GM12878 (cell line): ENCODE results near the gene TMEM266. TPM values are rescaled to one million over a fixed set of nuclear protein-coding genes. Genes with fewer than 3 reads are reported as not detected.

Source experiments
- ASH2L ChIP-seq: fragments of 300-600, 200-600 bp; sonication (generic); IDR thresholded peaks from 2 replicates; pipeline ENCODE4 v1.6.1; 2017; ENCODE audit warnings: low read depth, mild to moderate bottlenecking, borderline replicate concordance
- BACH1 ChIP-seq: fragments of 450-650 bp; IDR thresholded peaks from 2 replicates; pipeline ENCODE4 v1.6.1; 2017; ENCODE audit warnings: mild to moderate bottlenecking, borderline replicate concordance
- EED ChIP-seq: sonication (generic); IDR thresholded peaks from 2 replicates; pipeline ENCODE4 v1.6.1; 2016; ENCODE audit warnings: antibody characterized with exemption, low read depth
- EP300 ChIP-seq, 2 experiments: fragments of 150-350 bp in 1 of 2; IDR thresholded peaks; 2 replicates each; pipeline ENCODE4 v1.6.1; 2011 to 2012; ENCODE audit warnings: low read depth in 2 of 2, low read length in 2 of 2, borderline replicate concordance in 1 of 2, improper control_type of control experiment in 1 of 2, inconsistent platforms in 1 of 2; ENCODE audit not compliant: control insufficient read depth in 1 of 2
- ESRRA ChIP-seq: IDR thresholded peaks from 2 replicates; pipeline ENCODE4 v1.6.1; 2012; ENCODE audit warnings: mild to moderate bottlenecking, low read length, improper control_type of control experiment
- ETV6 ChIP-seq, 2 experiments: fragments of 450-650 bp in 1 of 2; IDR thresholded peaks in 1 of 2; conservative IDR thresholded peaks in 1 of 2; 2 replicates each; pipeline ENCODE4 v1.6.1; 2014; ENCODE audit warnings: antibody characterized with exemption in 1 of 2, borderline replicate concordance in 1 of 2, low read depth in 1 of 2, mild to moderate bottlenecking in 1 of 2, moderate library complexity in 1 of 2
- HCFC1 ChIP-seq: fragments of 150-350 bp; IDR thresholded peaks from 2 replicates; pipeline ENCODE4 v1.6.1; 2014; ENCODE audit warnings: low read length
- HDAC2 ChIP-seq: fragments of 200-600 bp; sonication (generic); IDR thresholded peaks from 2 replicates; pipeline ENCODE4 v1.6.1; 2017
- NFIC ChIP-seq: IDR thresholded peaks from 2 replicates; pipeline ENCODE4 v1.6.1; 2012; ENCODE audit warnings: low read depth, mild to moderate bottlenecking, inconsistent platforms, low read length, moderate library complexity
- POU2F2 ChIP-seq: IDR thresholded peaks from 3 replicates; pipeline ENCODE4 v1.6.1; 2011; ENCODE audit warnings: low read depth, mild to moderate bottlenecking, low read length, borderline replicate concordance
- RB1 ChIP-seq: fragments of 450-650 bp; formaldehyde crosslinking; IDR thresholded peaks from 2 replicates; pipeline ENCODE4 v1.6.1; 2017; ENCODE audit warnings: mild to moderate bottlenecking, borderline replicate concordance
- SP1 ChIP-seq: IDR thresholded peaks from one replicate; pipeline ENCODE4 v1.6.1; 2011; ENCODE audit warnings: low read depth, low read length
- SUPT20H ChIP-seq: IDR thresholded peaks from 2 replicates; pipeline ENCODE4 v1.6.1; 2011; ENCODE audit warnings: low read depth, mild to moderate bottlenecking, low read length, moderate library complexity, borderline replicate concordance; ENCODE audit not compliant: control insufficient read depth
- TBL1XR1 ChIP-seq: IDR thresholded peaks from 2 replicates; pipeline ENCODE4 v1.6.1; 2012; ENCODE audit warnings: low read depth, low read length, improper control_type of control experiment
- TCF12 ChIP-seq: IDR thresholded peaks from 2 replicates; pipeline ENCODE4 v1.6.1; 2011; ENCODE audit warnings: low read depth, mild to moderate bottlenecking, low read length
- YY1 ChIP-seq: IDR thresholded peaks from 2 replicates; pipeline ENCODE4 v1.6.1; 2011; ENCODE audit warnings: low read depth, mild to moderate bottlenecking, low read length
- polyA plus RNA-seq, 11 experiments: library from polyadenylated mRNA; depleted of rRNA in 4 of 11; unstranded in 6 of 11; stranded (reverse) in 5 of 11; fragments of >200 nt; fragmentation: Nextera tagmentation in 4 of 11; fragmentation: Illumina TruSeq in 1 of 11; extraction: Ambion mirVana in 4 of 11; extraction: Trizol in 1 of 11; gene quantifications; 1 replicate in 1 of 11; 2 replicates in 10 of 11; pipeline versions ENCODE4 v1.2.1 to v1.2.3, GENCODE V29; 2011 to 2016; ENCODE audit warnings: inconsistent platforms in 2 of 11, missing spikeins in 2 of 11, low read depth in 1 of 11
- total RNA-seq, 4 experiments: library from RNA; depleted of rRNA in 3 of 4; stranded (reverse); fragments of >200 nt in 3 of 4; fragmentation: Illumina TruSeq in 1 of 4; extraction: Trizol in 1 of 4; gene quantifications; 2 replicates each; pipeline versions ENCODE4 v1.2.1 to v1.2.3, GENCODE V29; 2013 to 2021
- TF ChIP-seq, protein P1 (sequence below): fragments of 450-650 bp; IDR thresholded peaks from 2 replicates; pipeline ENCODE4 v1.6.1; 2016; ENCODE audit warnings: mild to moderate bottlenecking
- TF ChIP-seq, protein P2 (sequence below): fragments of 450-650 bp; formaldehyde crosslinking; IDR thresholded peaks from 2 replicates; pipeline ENCODE4 v1.5.0; 2022; ENCODE audit warnings: mild to moderate bottlenecking, missing genetic modification characterization
- TF ChIP-seq, protein P3 (sequence below): IDR thresholded peaks from 2 replicates; pipeline ENCODE4 v1.6.1; 2011; ENCODE audit warnings: mild to moderate bottlenecking, low read depth, low read length, moderate library complexity; ENCODE audit not compliant: insufficient replicate concordance
- TF ChIP-seq, protein P4 (sequence below): IDR thresholded peaks from 2 replicates; pipeline ENCODE4 v1.6.1; 2012; ENCODE audit warnings: mild to moderate bottlenecking, low read depth, low read length

TMEM266 gene
- total and polyA plus RNA-seq, 10 of the 15 experiments (the other 5 are each of a cell fraction or from before 2014, with no cell fraction given): 0.11 to 0.70 (median 0.39) TPM

DNA sequence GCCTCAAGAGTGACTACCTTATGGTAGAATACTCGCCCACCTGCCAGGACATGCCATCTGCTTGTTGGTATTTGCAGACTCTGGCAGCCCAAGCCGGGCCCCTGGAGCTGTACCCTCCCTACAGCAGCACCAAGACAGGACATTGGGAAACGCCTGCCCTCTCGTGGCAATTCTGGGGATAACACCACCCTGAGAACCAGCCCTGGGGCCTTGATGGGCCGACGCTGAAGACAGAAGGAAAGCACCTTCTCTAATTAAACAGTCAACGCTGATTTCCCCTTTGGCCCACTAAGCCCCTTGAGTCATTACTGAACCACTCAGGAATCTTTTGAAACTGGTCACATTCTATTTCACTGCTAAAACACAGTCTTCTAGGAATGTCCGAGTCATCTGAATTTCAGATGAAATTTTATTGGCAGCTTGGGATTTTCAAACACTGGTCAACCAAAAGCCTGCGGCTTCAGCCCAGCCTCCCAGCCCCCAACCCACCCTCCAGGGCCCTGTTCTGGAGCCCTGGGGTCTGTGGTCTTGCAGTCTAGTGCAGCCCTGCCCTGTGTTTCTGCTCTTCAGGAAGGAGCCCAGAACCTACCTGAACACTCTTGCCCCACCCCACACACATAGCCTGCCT is 91.3 kb downstream of the TMEM266 start (continued):
- TF ChIP-seq RB1: 0 out of 2 replicates have a peak, but pooled peaks have one; percentile 47
- no peak for TF ChIP-seq HCFC1
- no peak for TF ChIP-seq ASH2L
- no peak for TF ChIP-seq NFIC
- no peak for TF ChIP-seq BACH1
- 0 out of 3 replicates have a peak, but pooled peaks have one; percentile 36 for TF ChIP-seq POU2F2
- TF ChIP-seq SP1: peak; percentile 27
- TF ChIP-seq HDAC2: no peak
- TF ChIP-seq, protein P1, sequence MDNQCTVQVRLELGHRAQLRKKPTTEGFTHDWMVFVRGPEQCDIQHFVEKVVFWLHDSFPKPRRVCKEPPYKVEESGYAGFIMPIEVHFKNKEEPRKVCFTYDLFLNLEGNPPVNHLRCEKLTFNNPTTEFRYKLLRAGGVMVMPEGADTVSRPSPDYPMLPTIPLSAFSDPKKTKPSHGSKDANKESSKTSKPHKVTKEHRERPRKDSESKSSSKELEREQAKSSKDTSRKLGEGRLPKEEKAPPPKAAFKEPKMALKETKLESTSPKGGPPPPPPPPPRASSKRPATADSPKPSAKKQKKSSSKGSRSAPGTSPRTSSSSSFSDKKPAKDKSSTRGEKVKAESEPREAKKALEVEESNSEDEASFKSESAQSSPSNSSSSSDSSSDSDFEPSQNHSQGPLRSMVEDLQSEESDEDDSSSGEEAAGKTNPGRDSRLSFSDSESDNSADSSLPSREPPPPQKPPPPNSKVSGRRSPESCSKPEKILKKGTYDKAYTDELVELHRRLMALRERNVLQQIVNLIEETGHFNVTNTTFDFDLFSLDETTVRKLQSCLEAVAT: no peak
- TF ChIP-seq SUPT20H: no peak
- TF ChIP-seq, protein P2, sequence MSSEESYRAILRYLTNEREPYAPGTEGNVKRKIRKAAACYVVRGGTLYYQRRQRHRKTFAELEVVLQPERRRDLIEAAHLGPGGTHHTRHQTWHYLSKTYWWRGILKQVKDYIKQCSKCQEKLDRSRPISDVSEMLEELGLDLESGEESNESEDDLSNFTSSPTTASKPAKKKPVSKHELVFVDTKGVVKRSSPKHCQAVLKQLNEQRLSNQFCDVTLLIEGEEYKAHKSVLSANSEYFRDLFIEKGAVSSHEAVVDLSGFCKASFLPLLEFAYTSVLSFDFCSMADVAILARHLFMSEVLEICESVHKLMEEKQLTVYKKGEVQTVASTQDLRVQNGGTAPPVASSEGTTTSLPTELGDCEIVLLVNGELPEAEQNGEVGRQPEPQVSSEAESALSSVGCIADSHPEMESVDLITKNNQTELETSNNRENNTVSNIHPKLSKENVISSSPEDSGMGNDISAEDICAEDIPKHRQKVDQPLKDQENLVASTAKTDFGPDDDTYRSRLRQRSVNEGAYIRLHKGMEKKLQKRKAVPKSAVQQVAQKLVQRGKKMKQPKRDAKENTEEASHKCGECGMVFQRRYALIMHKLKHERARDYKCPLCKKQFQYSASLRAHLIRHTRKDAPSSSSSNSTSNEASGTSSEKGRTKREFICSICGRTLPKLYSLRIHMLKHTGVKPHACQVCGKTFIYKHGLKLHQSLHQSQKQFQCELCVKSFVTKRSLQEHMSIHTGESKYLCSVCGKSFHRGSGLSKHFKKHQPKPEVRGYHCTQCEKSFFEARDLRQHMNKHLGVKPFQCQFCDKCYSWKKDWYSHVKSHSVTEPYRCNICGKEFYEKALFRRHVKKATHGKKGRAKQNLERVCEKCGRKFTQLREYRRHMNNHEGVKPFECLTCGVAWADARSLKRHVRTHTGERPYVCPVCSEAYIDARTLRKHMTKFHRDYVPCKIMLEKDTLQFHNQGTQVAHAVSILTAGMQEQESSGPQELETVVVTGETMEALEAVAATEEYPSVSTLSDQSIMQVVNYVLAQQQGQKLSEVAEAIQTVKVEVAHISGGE (CRISPR knock-in tag): no peak
- TF ChIP-seq TBL1XR1: no peak
- TF ChIP-seq EP300 (IDR thresholded peaks at IDR 0.05; ENCODE audit: borderline replicate concordance in 1 of 2, control insufficient read depth in 1 of 2, low read depth in 2 of 2, low read length in 2 of 2): peak in 1 of 2 experiments; percentile 18; a peak in 1 of 4 replicates
- TF ChIP-seq, protein P3, sequence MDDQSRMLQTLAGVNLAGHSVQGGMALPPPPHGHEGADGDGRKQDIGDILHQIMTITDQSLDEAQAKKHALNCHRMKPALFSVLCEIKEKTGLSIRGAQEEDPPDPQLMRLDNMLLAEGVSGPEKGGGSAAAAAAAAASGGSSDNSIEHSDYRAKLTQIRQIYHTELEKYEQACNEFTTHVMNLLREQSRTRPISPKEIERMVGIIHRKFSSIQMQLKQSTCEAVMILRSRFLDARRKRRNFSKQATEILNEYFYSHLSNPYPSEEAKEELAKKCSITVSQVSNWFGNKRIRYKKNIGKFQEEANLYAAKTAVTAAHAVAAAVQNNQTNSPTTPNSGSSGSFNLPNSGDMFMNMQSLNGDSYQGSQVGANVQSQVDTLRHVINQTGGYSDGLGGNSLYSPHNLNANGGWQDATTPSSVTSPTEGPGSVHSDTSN: no peak
- TF ChIP-seq TCF12: no peak
- TF ChIP-seq ESRRA: no peak
- TF ChIP-seq, protein P4, sequence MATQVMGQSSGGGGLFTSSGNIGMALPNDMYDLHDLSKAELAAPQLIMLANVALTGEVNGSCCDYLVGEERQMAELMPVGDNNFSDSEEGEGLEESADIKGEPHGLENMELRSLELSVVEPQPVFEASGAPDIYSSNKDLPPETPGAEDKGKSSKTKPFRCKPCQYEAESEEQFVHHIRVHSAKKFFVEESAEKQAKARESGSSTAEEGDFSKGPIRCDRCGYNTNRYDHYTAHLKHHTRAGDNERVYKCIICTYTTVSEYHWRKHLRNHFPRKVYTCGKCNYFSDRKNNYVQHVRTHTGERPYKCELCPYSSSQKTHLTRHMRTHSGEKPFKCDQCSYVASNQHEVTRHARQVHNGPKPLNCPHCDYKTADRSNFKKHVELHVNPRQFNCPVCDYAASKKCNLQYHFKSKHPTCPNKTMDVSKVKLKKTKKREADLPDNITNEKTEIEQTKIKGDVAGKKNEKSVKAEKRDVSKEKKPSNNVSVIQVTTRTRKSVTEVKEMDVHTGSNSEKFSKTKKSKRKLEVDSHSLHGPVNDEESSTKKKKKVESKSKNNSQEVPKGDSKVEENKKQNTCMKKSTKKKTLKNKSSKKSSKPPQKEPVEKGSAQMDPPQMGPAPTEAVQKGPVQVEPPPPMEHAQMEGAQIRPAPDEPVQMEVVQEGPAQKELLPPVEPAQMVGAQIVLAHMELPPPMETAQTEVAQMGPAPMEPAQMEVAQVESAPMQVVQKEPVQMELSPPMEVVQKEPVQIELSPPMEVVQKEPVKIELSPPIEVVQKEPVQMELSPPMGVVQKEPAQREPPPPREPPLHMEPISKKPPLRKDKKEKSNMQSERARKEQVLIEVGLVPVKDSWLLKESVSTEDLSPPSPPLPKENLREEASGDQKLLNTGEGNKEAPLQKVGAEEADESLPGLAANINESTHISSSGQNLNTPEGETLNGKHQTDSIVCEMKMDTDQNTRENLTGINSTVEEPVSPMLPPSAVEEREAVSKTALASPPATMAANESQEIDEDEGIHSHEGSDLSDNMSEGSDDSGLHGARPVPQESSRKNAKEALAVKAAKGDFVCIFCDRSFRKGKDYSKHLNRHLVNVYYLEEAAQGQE: no peak
- TF ChIP-seq YY1: no peak; the same call in 1 of the 2 replicates
- no peak; a peak in 1 of 4 replicates for TF ChIP-seq ETV6 (conservative IDR thresholded peaks at IDR 0.05 in 1 of 2, IDR thresholded peaks at IDR 0.05 in 1 of 2; ENCODE audit: borderline replicate concordance in 1 of 2, low read depth in 1 of 2)
- TF ChIP-seq EED: peak; percentile 45; the same call in 1 of the 2 replicates
